Keratinocyte (primary cell): ENCODE data around the gene NDUFAF5.

ENCODE experiments used
- EZH2 ChIP-seq: IDR thresholded peaks from one replicate; pipeline ENCODE4 v1.6.1; 2012; ENCODE audit warnings: inconsistent platforms, mild to moderate bottlenecking, low read length, moderate library complexity
- TF ChIP-seq, protein P1 (sequence below), 3 experiments: IDR thresholded peaks in 1 of 3; conservative IDR thresholded peaks in 1 of 3; optimal IDR thresholded peaks in 1 of 3; 2 replicates in 2 of 3; 3 replicates in 1 of 3; pipeline versions ENCODE3 to v1.5.1; 2011; ENCODE audit warnings: low read length in 3 of 3, mild to moderate bottlenecking in 3 of 3, moderate library complexity in 2 of 3, control low read depth in 1 of 3, inconsistent platforms in 1 of 3; ENCODE audit not compliant: insufficient read depth in 2 of 3; ENCODE audit errors: extremely low read depth in 1 of 3

DNA sequence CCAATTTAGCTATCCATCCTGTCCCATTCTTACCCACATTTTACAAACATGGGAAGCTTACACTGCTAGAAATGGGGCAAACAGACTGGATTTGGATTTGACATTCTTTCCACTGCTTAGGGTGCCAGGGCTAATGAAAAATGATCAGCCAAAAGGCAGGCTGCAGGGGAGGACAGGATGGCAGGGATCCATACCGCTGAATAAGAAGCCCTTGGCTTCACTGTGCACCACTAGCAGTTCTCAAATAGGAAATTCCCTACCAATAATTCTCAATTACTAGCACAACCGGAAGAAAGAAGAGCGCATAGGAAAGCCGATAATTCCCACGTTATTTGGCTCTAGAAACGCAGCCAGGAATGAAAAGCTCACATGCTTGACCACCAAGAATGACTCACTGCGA is 73.1 kb downstream of the NDUFAF5 start:
- TF ChIP-seq, protein P1, sequence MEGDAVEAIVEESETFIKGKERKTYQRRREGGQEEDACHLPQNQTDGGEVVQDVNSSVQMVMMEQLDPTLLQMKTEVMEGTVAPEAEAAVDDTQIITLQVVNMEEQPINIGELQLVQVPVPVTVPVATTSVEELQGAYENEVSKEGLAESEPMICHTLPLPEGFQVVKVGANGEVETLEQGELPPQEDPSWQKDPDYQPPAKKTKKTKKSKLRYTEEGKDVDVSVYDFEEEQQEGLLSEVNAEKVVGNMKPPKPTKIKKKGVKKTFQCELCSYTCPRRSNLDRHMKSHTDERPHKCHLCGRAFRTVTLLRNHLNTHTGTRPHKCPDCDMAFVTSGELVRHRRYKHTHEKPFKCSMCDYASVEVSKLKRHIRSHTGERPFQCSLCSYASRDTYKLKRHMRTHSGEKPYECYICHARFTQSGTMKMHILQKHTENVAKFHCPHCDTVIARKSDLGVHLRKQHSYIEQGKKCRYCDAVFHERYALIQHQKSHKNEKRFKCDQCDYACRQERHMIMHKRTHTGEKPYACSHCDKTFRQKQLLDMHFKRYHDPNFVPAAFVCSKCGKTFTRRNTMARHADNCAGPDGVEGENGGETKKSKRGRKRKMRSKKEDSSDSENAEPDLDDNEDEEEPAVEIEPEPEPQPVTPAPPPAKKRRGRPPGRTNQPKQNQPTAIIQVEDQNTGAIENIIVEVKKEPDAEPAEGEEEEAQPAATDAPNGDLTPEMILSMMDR (optimal IDR thresholded peaks at IDR 0.05 in 1 of 3, IDR thresholded peaks at IDR 0.05 in 1 of 3, conservative IDR thresholded peaks at IDR 0.05 in 1 of 3; ENCODE audit: extremely low read depth in 1 of 3, insufficient read depth in 2 of 3, low read length in 3 of 3): no peak
- no peak for TF ChIP-seq EZH2
